Fibroblast of skin of abdomen (primary cell): Measurements from ENCODE around the gene NLRP12. TPM values are rescaled to one million over a fixed set of nuclear protein-coding genes. Genes with fewer than 3 reads are reported as not detected.
A peak's percentile ranks its signal among the peaks of the same experiment; 100 is the strongest.
"Not testable (repeated sequence)": the region's sequence is repeated elsewhere in the genome, so short reads cannot be mapped to it uniquely, and the experiment has no call there.

Experiments used
- DNase-seq: peaks from one replicate; pipeline ENCODE4 v3.0.0-alpha.2; 2013
- polyA plus RNA-seq, 2 experiments: library from polyadenylated mRNA; unstranded; fragments of 120-200 nt; gene quantifications; one replicate each; pipeline ENCODE4 v1.2.1, GENCODE V29; 2013; ENCODE audit not compliant: insufficient read length in 2 of 2

Gene NLRP12, protein sequence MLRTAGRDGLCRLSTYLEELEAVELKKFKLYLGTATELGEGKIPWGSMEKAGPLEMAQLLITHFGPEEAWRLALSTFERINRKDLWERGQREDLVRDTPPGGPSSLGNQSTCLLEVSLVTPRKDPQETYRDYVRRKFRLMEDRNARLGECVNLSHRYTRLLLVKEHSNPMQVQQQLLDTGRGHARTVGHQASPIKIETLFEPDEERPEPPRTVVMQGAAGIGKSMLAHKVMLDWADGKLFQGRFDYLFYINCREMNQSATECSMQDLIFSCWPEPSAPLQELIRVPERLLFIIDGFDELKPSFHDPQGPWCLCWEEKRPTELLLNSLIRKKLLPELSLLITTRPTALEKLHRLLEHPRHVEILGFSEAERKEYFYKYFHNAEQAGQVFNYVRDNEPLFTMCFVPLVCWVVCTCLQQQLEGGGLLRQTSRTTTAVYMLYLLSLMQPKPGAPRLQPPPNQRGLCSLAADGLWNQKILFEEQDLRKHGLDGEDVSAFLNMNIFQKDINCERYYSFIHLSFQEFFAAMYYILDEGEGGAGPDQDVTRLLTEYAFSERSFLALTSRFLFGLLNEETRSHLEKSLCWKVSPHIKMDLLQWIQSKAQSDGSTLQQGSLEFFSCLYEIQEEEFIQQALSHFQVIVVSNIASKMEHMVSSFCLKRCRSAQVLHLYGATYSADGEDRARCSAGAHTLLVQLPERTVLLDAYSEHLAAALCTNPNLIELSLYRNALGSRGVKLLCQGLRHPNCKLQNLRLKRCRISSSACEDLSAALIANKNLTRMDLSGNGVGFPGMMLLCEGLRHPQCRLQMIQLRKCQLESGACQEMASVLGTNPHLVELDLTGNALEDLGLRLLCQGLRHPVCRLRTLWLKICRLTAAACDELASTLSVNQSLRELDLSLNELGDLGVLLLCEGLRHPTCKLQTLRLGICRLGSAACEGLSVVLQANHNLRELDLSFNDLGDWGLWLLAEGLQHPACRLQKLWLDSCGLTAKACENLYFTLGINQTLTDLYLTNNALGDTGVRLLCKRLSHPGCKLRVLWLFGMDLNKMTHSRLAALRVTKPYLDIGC
- polyA plus RNA-seq (2013, experiment 1 of 2; ENCODE audit: insufficient read length): not detected
- polyA plus RNA-seq (2013, experiment 2 of 2; ENCODE audit: insufficient read length): 0.07 TPM

DNA sequence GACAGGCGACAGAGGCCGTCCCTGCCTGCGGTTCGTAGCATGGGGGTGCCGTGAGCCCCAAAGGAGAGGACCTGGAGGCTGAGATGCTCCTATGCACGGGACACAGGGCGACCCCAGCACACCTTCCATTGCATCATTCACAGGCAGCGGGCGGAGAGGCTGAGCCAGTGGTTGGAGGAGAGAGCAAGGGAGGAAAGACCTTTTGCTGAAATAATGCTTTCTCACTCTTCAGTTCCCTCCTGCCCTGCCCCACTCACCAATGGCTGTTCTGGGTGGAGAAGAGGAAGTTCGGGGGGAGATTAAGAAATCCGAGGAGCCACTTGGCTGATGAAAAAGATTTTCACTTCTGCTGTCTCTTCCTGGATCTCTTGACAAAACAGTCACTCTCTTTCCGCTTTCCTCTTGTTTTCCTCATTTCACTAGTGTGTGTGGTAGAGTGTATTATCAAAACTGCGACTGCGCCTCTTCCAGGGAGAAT lies at the start of gene NLRP12:
Gene NLRP12 (minus strand): TSS at position 181 of the 478 bp plus-strand sequence. CDS start 140 bp downstream, at position 41.
- no peak for DNase-seq

GRCh38 chr19:53872762-53873161 lies 48.6 kb upstream of the NLRP12 start:
- DNase-seq: no peak

DNA sequence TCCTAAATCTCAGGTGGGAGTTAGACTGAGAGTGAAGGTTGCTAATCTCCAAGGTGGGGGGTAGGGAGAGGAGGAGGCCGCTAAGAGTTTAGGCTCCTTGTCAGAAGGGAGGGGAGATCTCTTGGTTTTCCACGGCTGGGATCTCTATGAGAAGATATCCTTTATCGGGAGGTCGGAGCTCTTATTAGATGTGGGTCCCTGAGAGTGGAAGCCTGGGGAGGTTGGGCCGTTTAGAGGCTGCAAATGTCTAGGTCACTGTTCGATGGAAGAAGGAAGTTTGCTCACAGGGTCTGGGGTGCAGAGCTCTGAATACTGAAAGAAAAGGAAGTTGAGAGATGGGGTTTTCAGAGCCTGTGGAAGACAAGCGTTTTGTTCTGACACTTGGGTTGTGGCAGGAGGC lies 47.3 kb upstream of the NLRP12 start:
- no peak for DNase-seq

- no peak for DNase-seq
Observed at GRCh38 chr19:53870485-53870844, 46.4 kb upstream of the NLRP12 start.

- not testable (repeated sequence) for DNase-seq
Observed at GRCh38 chr19:53869805-53870484, 45.8 kb upstream of the NLRP12 start.

- peak; percentile 92 for DNase-seq
Observed at GRCh38 chr19:53868892-53869804, 45.0 kb upstream of the NLRP12 start.

DNA sequence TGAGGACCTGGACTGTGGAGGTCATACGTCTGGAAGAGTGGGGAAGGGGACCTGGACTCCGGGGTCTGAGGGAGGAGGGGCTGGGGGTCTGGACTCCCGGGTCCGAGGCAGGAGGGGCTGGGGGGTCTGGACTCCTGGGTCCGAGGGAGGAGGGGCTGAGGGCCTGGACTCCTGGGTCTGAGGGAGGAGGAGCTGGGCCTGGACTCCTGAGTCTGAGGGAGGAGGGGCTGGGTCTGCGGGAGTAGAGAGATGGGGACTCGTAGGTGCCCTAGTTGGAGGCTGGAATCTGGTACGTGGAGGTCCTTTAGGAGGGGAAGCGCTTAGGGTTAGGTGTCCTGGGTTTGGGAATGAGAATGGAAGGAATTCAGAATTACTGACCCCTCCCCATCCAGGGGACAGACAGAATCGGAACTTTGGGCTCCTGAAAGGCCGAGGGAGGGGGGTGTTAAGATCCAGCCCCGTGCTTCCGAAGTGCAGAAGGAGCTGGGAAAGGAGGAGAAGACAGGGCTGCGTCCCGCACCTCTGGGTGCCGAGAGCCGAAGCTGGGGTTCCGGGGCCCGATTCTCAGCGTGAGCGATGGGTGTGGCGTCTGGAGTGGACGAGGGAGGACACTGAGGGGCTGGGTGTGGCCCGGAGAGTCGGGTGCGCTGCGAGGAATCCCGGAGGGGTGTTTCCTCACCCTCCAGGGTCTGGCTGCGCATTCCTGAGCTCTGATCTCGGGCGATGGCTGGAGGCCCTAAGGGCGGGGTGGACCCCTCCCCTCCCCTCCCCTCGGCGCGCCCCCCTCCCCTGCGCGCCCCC lies 44.2 kb upstream of the NLRP12 start:
- peak; percentile 73 for DNase-seq

DNA sequence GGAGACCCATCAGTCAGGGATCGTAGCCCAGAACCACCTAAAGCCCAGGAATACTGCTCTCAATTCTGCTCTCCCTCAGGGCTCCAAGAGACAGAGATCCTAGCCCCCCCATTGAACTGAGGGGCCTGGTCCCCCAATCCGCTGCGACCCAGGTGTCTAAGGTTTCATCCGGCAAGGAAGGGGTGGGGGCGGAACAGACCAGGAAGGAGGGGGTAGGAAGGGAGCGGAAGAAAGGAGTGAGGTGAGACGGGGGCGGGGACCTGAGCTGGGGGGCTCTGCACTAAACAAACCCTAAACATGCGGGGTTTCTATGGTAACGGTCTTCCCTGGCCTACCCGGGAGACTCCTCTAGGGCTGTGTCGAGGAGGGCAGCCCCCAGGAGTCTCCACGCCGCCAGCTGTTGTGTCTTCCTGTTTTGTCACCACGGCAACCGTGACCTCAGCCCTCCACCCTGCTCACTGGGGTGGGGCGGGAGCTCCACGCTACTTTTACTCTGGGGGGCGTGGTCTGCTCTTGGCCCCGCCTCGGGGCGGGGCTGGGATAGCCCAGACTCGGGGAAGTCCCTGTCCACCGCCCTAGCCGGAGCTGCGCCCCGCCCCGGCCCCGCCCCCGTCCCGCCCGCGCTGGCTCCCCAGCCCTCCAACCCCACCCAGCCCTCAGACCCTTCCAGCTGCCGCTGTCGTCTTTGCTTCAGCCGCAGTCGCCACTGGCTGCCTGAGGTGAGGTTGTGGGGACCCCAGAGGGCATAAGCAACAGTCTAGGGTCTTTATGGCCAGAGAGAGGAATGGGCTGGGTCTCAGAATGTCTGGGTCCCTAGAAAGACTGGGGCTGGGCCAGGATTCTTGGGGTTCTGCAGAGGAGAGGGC lies 43.3 kb upstream of the NLRP12 start, which contains the start of gene MYADM:
Gene MYADM (plus strand): TSS at position 659 of the 866 bp plus-strand sequence. CDS start 5,647 bp downstream, outside the sequence.
- peak; percentile 99 for DNase-seq

GRCh38 chr19:53866865-53867224 lies 42.7 kb upstream of the NLRP12 start:
- DNase-seq: no peak

DNA sequence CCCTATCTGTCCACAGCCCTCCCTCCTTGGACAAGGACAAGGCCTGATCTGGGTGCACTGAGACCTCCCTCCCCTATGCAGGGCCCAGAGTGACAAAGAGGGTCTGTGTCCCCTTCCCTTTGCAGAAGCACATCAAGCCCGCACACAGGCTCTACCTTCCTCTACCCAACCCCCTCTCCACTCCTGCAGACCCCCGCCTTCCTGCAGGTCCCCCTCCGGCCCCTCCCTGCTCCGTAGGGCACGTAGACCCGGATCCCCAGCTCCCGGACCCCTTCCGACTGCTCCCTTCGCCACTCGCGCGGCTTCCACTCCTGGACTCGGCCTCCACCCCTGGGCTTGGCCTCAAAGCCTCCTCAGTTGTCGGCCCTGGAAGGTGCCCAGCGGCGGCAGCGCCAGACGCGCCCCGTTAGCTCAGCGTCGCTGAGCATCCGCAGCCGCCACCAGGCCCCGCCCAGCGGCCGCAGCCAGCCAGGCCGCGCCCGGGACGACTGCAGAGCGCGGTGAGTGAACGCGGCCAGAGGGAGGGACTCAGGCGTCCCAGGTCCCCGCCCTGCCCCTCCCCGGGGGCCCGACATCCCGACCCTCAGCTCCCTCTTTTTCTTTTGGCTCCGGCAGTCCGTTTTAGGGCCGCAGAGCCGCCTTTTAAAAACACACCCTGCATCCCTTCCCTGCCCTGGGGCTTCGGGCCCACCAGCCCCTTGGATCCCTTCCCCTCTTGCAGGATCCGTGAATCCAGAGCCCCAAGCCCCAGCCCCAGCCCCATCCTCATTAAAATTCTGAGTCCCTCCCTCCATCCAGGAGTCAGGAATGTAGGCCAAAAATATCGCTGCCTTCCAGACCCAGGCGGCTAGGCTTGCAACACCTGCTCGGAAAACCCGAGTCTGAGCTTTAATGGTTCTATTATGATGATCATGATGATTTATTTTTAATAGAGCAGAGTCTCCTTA lies 42.1 kb upstream of the NLRP12 start:
- peak; percentile 49 for DNase-seq

DNA sequence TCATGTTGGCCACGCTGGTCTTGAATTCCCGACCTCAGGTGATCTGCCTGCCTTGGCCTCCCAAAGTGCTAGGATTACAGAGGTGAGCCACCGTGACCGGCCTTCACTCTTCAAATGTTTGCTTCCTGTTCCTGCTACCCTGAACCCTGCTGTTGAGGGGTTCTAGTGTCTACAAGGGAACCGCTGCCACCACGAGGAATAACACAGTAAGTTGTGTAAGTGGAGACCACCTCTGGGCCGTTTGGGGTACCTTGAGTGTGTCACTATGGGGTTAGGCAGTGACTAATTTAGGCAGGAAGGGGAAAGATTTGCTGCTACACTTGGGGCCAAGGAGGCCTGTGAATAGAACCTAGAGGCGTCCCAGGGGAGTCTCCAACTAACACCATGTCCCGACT lies 41.4 kb upstream of the NLRP12 start:
- no peak for DNase-seq

GRCh38 chr19:53864308-53864836 lies 40.3 kb upstream of the NLRP12 start:
- no peak for DNase-seq

GRCh38 chr19:53853707-53854106 lies 29.6 kb upstream of the NLRP12 start:
- DNase-seq: no peak

DNA sequence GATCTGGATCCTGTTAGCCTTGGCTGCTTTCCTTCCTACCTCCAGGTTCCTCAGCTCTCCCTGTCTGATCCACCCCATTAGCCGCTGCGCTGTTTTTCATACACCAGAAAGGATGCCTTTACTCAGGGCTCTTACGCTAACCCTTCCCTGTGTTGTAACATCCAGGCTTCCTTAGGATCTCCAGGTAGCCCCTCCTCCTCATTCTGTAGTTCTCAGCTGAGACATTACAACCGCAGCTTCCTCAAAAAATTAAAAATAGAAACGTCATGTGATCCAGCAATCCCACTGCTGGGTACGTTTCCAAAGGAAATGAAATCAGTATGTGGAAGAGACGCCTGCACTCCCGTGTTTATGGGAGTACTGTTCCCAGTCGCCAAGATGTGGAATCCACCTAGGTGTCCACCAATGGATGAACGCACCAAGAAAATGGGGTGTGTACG lies 25.1 kb upstream of the NLRP12 start:
- peak; percentile 84 for DNase-seq

DNA sequence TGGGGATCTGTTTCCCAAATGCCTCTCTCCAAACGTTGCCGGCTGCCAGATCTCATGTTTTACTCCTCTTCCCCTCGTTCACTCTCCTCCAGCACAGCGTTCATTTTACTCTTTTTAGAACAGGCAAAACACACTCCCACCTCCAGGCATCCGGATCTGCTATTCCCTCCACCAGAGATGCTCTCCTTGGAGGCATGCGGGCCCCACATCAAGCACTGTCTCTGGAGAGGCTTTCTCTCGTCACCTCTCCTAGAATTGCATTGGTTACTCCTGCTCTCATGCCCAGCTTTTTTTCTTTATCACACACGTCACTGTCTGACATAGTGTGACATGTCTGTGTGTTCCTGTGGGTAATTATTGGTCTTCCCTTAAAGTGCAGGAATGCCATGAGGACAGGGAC lies 23.4 kb upstream of the NLRP12 start:
- DNase-seq: no peak

DNA sequence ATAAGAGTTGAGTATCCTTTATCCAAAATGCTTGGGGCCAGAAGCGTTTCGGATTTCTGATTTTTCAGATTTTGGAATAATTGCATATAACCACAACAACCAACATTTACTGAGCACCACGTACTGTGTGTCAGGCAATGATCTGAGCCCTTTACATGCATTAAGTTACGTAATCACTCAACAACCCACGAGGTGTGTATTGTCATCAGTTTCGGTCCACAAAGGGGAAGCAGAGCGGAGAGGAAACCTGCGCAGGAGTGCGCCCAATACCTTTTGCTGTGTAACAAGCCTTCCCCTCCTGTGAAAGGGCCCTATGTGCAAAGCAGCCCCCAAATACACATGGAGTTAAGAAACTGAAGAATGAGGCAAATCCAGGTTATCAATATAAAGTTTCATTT lies 20.7 kb upstream of the NLRP12 start:
- DNase-seq: no peak

- DNase-seq: peak; percentile 88
Observed at GRCh38 chr19:53840914-53841313, 16.8 kb upstream of the NLRP12 start.

GRCh38 chr19:53840241-53840640 lies 16.1 kb upstream of the NLRP12 start:
- DNase-seq: not testable (repeated sequence)
